ENCODE results near the gene SCYGR2. TPM values are rescaled to one million over a fixed set of nuclear protein-coding genes. Genes with fewer than 3 reads are reported as not detected.

SCYGR2 gene
- total RNA-seq, 1 donor from 2014 or later = not detected

DNA sequence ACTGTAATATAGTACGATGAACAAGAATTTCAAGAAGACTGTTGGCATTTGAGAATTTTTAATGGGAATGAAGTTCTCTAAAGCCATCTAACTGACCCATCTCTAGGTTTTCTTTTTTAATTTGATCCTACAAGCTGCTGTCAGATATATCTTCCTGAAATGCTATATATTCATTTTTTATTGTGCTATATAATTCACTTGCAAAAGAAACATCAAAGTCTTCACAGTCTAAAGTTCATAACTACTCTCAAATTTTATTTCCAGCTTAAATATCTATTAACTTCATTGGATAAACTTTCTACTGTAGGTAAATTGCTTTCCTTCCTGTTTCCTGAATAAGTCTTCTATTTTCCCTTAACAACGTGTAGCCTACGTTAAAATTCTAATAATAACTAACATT lies 3.7 kb downstream of the SCYGR2 start:
- Histone ChIP-seq H3K27me3 (ENCODE audit: control insufficient read depth, insufficient read depth, low read length) (no peaks in the 10 kb centered on the region), H3K36me3 (ENCODE audit: control insufficient read depth, insufficient read depth, low read length) (no peaks in the 10 kb centered on the region), H3K4me3 (ENCODE audit: low read depth, low read length) (no peak overlapping the region)
- TF ChIP-seq CTCF (IDR thresholded peaks at IDR 0.05; ENCODE audit: insufficient read depth, low read length, poor library complexity, severe bottlenecking) = no peak
- no peak for DNase-seq (ENCODE audit: low read depth)

GRCh38 chr2:227606476-227606875 lies 7.8 kb downstream of the SCYGR2 start:
- no peak for DNase-seq (ENCODE audit: low read depth)
- H3K27me3 ChIP-seq (ENCODE audit: control insufficient read depth, insufficient read depth, low read length) = no peaks in the 10 kb centered on the region
- H3K36me3 ChIP-seq (ENCODE audit: control insufficient read depth, insufficient read depth, low read length) = no peaks in the 10 kb centered on the region
- TF ChIP-seq CTCF (IDR thresholded peaks at IDR 0.05; ENCODE audit: insufficient read depth, low read length, poor library complexity, severe bottlenecking) = no peak
- no peak overlapping the region for H3K4me3 ChIP-seq (ENCODE audit: low read depth, low read length)

GRCh38 chr2:227607941-227608340 lies 9.2 kb downstream of the SCYGR2 start:
- no peak overlapping the region for H3K4me3 ChIP-seq (ENCODE audit: low read depth, low read length)
- no peaks in the 10 kb centered on the region for H3K27me3 ChIP-seq (ENCODE audit: control insufficient read depth, insufficient read depth, low read length)
- no peak for DNase-seq (ENCODE audit: low read depth)
- no peak for TF ChIP-seq CTCF (IDR thresholded peaks at IDR 0.05; ENCODE audit: insufficient read depth, low read length, poor library complexity, severe bottlenecking)
- no peaks in the 10 kb centered on the region for H3K36me3 ChIP-seq (ENCODE audit: control insufficient read depth, insufficient read depth, low read length)

DNA sequence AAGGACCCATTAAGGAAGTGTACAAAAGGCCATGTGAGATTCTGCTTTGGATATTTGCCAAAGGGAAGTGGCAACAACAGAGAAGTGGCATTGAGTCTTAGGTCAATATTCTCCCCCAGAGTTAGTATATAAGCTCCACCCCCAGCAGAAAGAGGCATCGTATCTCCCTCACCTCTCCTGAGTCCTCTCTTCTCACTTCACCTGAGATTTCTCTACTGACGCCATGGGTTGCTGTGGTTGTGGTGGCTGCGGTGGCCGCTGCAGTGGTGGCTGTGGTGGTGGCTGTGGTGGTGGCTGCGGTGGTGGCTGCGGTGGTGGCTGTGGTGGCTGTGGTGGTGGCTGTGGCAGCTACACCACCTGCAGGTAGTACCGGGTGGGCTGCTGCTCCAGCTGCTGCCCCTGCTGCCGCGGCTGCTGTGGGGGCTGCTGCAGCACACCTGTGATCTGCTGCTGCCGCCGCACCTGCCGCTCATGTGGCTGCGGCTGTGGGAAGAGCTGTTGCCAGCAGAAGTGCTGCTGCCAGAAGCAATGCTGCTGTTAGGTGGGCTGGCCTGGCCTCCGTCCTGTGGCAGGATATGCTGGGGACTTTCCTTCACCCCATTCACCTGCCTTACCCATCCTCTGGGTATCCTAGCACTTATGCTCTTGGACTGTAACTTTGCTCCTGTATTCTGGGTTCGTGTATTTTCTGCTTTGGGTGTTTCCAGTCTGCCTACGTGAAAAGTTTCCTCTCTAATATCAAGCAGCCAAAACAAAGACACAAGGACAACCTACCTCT lies 10.1 kb downstream of the SCYGR2 start:
- Histone ChIP-seq H3K27me3 (ENCODE audit: control insufficient read depth, insufficient read depth, low read length) (no peaks in the 10 kb centered on the region), H3K4me3 (ENCODE audit: low read depth, low read length) (no peak overlapping the region), H3K36me3 (ENCODE audit: control insufficient read depth, insufficient read depth, low read length) (no peaks in the 10 kb centered on the region)
- DNase-seq (ENCODE audit: low read depth) = no peak
- TF ChIP-seq CTCF (IDR thresholded peaks at IDR 0.05; ENCODE audit: insufficient read depth, low read length, poor library complexity, severe bottlenecking) = no peak

GRCh38 chr2:227610123-227610522 lies 11.4 kb downstream of the SCYGR2 start:
- no peak for DNase-seq (ENCODE audit: low read depth)
- Histone ChIP-seq H3K4me3 (ENCODE audit: low read depth, low read length) (no peak overlapping the region), H3K27me3 (ENCODE audit: control insufficient read depth, insufficient read depth, low read length) (no peaks in the 10 kb centered on the region), H3K36me3 (ENCODE audit: control insufficient read depth, insufficient read depth, low read length) (no peaks in the 10 kb centered on the region)
- no peak for TF ChIP-seq CTCF (IDR thresholded peaks at IDR 0.05; ENCODE audit: insufficient read depth, low read length, poor library complexity, severe bottlenecking)

Data from kidney epithelial cell (primary cell).